Endothelial cell of umbilical vein (primary cell): Measurements from ENCODE around the gene HSDL2.

Experiments used
- CTCF ChIP-seq, 2 donors: IDR thresholded peaks; 1 replicate in 1 of 2; 2 replicates in 1 of 2; pipeline ENCODE4 v1.5.1; 2011; ENCODE audit warnings: low read length in 2 of 2, mild to moderate bottlenecking in 2 of 2, moderate library complexity in 2 of 2, control low read depth in 1 of 2, inconsistent platforms in 1 of 2, low read depth in 1 of 2; ENCODE audit not compliant: insufficient read depth in 1 of 2; ENCODE audit errors: extremely low read depth in 1 of 2
- EZH2 ChIP-seq: IDR thresholded peaks from 2 replicates; pipeline ENCODE4 v1.6.1; 2012; ENCODE audit warnings: borderline replicate concordance, low read depth, mild to moderate bottlenecking, moderate library complexity, low read length, inconsistent platforms; ENCODE audit not compliant: severe bottlenecking
- FOS ChIP-seq: IDR thresholded peaks from 2 replicates; pipeline ENCODE4 v1.6.1; 2011; ENCODE audit warnings: mild to moderate bottlenecking, low read length, moderate library complexity, borderline replicate concordance; ENCODE audit not compliant: insufficient read depth
- MAX ChIP-seq: IDR thresholded peaks from 2 replicates; pipeline ENCODE4 v1.6.1; 2011; ENCODE audit not compliant: insufficient read depth, insufficient read length
- MYC ChIP-seq: IDR thresholded peaks from one replicate; pipeline ENCODE4 v1.6.1; 2011; ENCODE audit warnings: mild to moderate bottlenecking, low read depth, low read length
- POLR2A ChIP-seq: IDR thresholded peaks from 2 replicates; pipeline ENCODE4 v1.6.1; 2012; ENCODE audit warnings: low read depth, mild to moderate bottlenecking, control low read depth, low read length
- POLR2AphosphoS5 ChIP-seq: IDR thresholded peaks from 2 replicates; pipeline ENCODE4 v1.6.1; 2012; ENCODE audit warnings: low read depth, mild to moderate bottlenecking, control low read depth, low read length, moderate library complexity; ENCODE audit not compliant: insufficient read depth

- no peak for TF ChIP-seq CTCF (IDR thresholded peaks at IDR 0.05; ENCODE audit: extremely low read depth in 1 of 2, insufficient read depth in 1 of 2, low read depth in 1 of 2, low read length in 2 of 2)
- no peak for TF ChIP-seq FOS
- no peak for TF ChIP-seq MAX
- no peak for TF ChIP-seq MYC
- no peak for TF ChIP-seq EZH2
- no peak for TF ChIP-seq POLR2A
- no peak for TF ChIP-seq POLR2AphosphoS5
These were observed 47.7 kb upstream of the HSDL2 start for GRCh38 chr9:112332214-112332613.
